HepG2 (cell line): Measurements from ENCODE around the gene CNNM2. TPM values are rescaled to one million over a fixed set of nuclear protein-coding genes. Genes with fewer than 3 reads are reported as not detected.
A peak's percentile ranks its signal among the peaks of the same experiment; 100 is the strongest.

Experiments used
- ATF6 ChIP-seq: sonication (generic); formaldehyde crosslinking; conservative IDR thresholded peaks from 2 replicates; pipeline ENCODE4 v1.4.0; 2020; ENCODE audit warnings: missing genetic modification reagents
- ATM ChIP-seq: fragments of 450-650 bp; IDR thresholded peaks from 2 replicates; pipeline ENCODE4 v1.7.1; 2017; ENCODE audit warnings: mild to moderate bottlenecking, borderline replicate concordance
- CTCF ChIP-seq: sonication (generic); formaldehyde crosslinking; IDR thresholded peaks from 2 replicates; pipeline ENCODE4 v1.5.0; 2020; ENCODE audit warnings: mild to moderate bottlenecking, missing genetic modification reagents, moderate library complexity
- FOXO1 ChIP-seq: sonication (generic); formaldehyde crosslinking; IDR thresholded peaks from 2 replicates; pipeline ENCODE4 v1.4.0; 2020; ENCODE audit warnings: missing genetic modification reagents
- GMEB2 ChIP-seq: IDR thresholded peaks from 2 replicates; pipeline ENCODE4 v1.6.1; 2016; ENCODE audit warnings: missing biosample characterization, missing genetic modification reagents, low read depth
- KDM5B ChIP-seq: sonication (generic); formaldehyde crosslinking; IDR thresholded peaks from 2 replicates; pipeline ENCODE4 v1.4.0; 2020; ENCODE audit warnings: missing genetic modification reagents, mild to moderate bottlenecking, borderline replicate concordance
- TCF7L2 ChIP-seq: IDR thresholded peaks from 2 replicates; pipeline ENCODE4 v1.6.1; 2011; ENCODE audit warnings: mild to moderate bottlenecking, low read depth, low read length, moderate library complexity
- TFDP2 ChIP-seq: sonication (generic); formaldehyde crosslinking; IDR thresholded peaks from 2 replicates; pipeline ENCODE4 v1.4.0; 2020; ENCODE audit warnings: missing genetic modification reagents
- TRAFD1 ChIP-seq: sonication (generic); formaldehyde crosslinking; IDR thresholded peaks from 2 replicates; pipeline ENCODE4 v1.5.1; 2020; ENCODE audit warnings: missing genetic modification reagents, mild to moderate bottlenecking, borderline replicate concordance
- ZMYM4 ChIP-seq: sonication (generic); formaldehyde crosslinking; IDR thresholded peaks from 2 replicates; pipeline ENCODE4 v1.8.1; 2023; ENCODE audit warnings: mild to moderate bottlenecking, missing genetic modification reagents
- ZSCAN30 ChIP-seq: sonication (generic); formaldehyde crosslinking; IDR thresholded peaks from 2 replicates; pipeline ENCODE4 v1.5.0; 2020; ENCODE audit warnings: mild to moderate bottlenecking, missing genetic modification reagents
- polyA plus RNA-seq, 8 experiments: library from polyadenylated mRNA; depleted of rRNA in 3 of 8; stranded (reverse) in 7 of 8; unstranded in 1 of 8; fragments of >200 nt; fragmentation: Illumina TruSeq in 4 of 8; extraction: Trizol in 4 of 8; gene quantifications; 2 replicates each; pipeline versions ENCODE4 v1.2.1 to v1.2.3, GENCODE V29; 2011 to 2016; ENCODE audit warnings: low read depth in 4 of 8, missing spikeins in 1 of 8, mixed read lengths in 1 of 8; ENCODE audit not compliant: insufficient read depth in 1 of 8
- total RNA-seq, 5 experiments: library from RNA; depleted of rRNA; stranded (reverse); fragments of >200 nt; fragmentation: Illumina TruSeq; extraction: Trizol; gene quantifications; 2 replicates each; pipeline ENCODE4 v1.2.3, GENCODE V29; 2016; ENCODE audit warnings: low read depth in 1 of 5
- TF ChIP-seq, protein P1 (sequence below): conservative IDR thresholded peaks from 2 replicates; pipeline ENCODE4 v1.6.1; 2018; ENCODE audit warnings: missing genetic modification reagents
- TF ChIP-seq, protein P2 (sequence below): sonication (generic); formaldehyde crosslinking; IDR thresholded peaks from 2 replicates; pipeline ENCODE4 v1.5.1; 2020; ENCODE audit warnings: mild to moderate bottlenecking, missing genetic modification reagents, borderline replicate concordance

Gene CNNM2
- total and polyA plus RNA-seq, 2 of the 13 experiments (the other 11 are each of a cell fraction or from before 2014, with no cell fraction given): 7.1 to 9.0 TPM

- TF ChIP-seq, protein P1, sequence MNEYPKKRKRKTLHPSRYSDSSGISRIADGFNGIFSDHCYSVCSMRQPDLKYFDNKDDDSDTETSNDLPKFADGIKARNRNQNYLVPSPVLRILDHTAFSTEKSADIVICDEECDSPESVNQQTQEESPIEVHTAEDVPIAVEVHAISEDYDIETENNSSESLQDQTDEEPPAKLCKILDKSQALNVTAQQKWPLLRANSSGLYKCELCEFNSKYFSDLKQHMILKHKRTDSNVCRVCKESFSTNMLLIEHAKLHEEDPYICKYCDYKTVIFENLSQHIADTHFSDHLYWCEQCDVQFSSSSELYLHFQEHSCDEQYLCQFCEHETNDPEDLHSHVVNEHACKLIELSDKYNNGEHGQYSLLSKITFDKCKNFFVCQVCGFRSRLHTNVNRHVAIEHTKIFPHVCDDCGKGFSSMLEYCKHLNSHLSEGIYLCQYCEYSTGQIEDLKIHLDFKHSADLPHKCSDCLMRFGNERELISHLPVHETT (CRISPR knock-in tag): no peak
- no peak for TF ChIP-seq ATM
- TF ChIP-seq, protein P2, sequence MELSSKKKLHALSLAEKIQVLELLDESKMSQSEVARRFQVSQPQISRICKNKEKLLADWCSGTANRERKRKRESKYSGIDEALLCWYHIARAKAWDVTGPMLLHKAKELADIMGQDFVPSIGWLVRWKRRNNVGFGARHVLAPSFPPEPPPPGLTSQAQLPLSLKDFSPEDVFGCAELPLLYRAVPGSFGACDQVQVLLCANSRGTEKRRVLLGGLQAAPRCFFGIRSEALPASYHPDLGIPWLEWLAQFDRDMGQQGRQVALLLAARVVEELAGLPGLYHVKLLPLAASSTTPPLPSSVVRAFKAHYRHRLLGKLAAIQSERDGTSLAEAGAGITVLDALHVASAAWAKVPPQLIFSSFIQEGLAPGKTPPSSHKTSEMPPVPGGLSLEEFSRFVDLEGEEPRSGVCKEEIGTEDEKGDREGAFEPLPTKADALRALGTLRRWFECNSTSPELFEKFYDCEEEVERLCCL (CRISPR knock-in tag): no peak
- TF ChIP-seq KDM5B (CRISPR knock-in tag): no peak
- no peak for TF ChIP-seq TRAFD1
- TF ChIP-seq TFDP2 (CRISPR knock-in tag): no peak
- TF ChIP-seq FOXO1 (CRISPR knock-in tag): no peak
- peak; percentile 77 for TF ChIP-seq ZMYM4
- TF ChIP-seq ZSCAN30 (CRISPR knock-in tag): no peak
- TF ChIP-seq TCF7L2: no peak
- no peak for TF ChIP-seq ATF6 (CRISPR knock-in tag)
- no peak for TF ChIP-seq GMEB2 (CRISPR knock-in tag)
- no peak for TF ChIP-seq CTCF
Observed at GRCh38 chr10:103007017-103007416, 88.9 kb downstream of the CNNM2 start (continued).
